ENCODE results near the gene CSNK1A1.
A peak's percentile ranks its signal among the peaks of the same experiment; 100 is the strongest.

The CSNK1A1 gene

DNA sequence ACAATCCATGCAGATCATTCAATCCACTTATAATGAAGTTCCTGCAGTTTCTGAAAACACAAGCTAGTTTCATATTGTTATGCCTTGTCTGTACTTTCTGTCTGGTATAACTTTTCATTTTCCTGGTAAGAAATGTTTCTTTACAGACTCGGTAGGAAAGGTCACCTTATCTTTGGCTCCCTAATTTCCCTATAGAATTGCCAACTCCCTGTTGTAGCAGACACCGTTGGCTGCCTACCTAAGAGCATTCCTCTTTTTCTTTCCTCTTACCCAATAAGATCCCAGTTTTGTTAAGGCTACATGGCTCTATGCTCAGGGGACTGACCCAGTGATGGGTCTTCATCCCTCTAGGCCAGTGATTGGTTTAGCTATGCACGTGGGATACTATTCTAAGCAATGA is 23.9 kb upstream of the CSNK1A1 start:
- no peak for FAIRE-seq
- DNase-seq (ENCODE audit: insufficient read length, low spot score), result no peak

DNA sequence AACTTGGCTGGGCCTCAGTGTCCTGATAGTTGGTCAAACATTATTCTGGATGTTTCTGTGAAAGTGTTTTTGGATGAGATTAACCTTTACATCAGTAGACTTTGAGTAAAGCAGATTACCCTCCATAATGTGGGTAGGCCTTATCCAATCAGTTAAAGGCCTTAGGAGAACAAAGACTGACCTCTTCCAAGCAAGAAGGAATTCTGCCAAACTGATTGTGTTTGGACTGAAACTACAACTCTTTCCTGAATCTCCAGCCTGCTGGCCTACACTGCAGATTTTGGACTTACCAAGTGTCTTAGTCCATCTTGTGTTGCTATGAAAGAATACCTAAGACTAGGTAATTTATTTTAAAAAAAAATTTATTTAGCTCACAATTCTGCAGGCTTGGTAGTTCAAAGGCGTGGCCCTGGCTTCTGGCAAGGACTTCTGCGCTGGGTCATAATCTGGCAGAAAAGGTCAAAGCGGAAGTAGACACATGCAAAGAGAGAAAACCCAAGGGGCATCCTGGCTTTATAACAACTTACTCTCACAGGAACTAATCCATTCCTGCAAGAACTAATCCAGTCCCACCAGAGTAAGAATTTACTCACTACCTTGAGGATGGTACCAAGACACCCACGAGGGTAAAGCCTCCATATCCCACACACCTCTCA is 21.5 kb upstream of the CSNK1A1 start:
- DNase-seq (ENCODE audit: insufficient read length, low spot score) (no peak), FAIRE-seq (no peak)

GRCh38 chr5:149572170-149572569 is 20.9 kb upstream of the CSNK1A1 start:
- DNase-seq (ENCODE audit: insufficient read length, low spot score) (no peak), FAIRE-seq (no peak)

- DNase-seq (ENCODE audit: insufficient read length, low spot score) (no peak), FAIRE-seq (no peak)
Measured at GRCh38 chr5:149567226-149567625, 16.0 kb upstream of the CSNK1A1 start.

- FAIRE-seq, result peak; percentile 65
- DNase-seq (ENCODE audit: insufficient read length, low spot score), result peak; percentile 81
Measured at GRCh38 chr5:149564542-149565140, 13.4 kb upstream of the CSNK1A1 start.

DNA sequence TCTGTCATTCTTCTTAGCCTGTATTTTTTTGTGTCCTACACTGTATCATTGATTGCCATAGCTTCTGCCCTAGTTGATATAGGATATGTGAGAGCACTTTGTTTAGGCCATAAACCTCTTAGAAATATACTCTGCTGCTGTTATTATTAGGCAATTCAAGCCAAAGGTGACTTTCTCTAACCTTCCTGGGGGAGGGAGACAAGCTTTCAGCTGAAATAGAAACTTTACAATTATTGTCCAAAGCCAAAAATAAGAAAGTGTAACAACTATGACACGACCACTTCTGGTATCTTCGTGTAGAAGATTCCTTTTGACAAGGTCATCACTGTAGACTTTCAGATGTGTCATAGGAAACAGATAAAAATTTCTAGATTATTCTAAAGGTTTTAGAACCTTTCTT is 12.2 kb upstream of the CSNK1A1 start:
- FAIRE-seq (no peak), DNase-seq (ENCODE audit: insufficient read length, low spot score) (no peak)

DNA sequence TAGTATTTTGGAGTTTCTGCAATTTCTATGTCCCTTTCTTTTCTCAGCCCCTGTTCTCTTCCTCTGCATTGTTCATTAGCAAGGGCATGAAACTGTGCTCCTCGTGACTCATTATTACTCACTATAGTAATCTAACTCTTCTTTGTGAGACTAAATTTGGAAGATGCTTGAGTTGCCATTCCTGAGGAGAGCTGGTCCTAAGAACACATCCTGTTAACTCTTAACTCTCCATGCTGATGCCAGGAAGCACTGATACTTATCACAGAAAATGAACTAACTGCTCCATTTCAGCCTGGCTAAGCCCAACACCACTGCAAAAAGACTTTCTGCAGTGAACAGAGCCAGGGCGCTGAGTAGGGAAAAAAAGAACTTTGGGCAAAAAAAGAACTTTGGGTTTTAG is 10.6 kb upstream of the CSNK1A1 start:
- DNase-seq (ENCODE audit: insufficient read length, low spot score) (peak; percentile 84), FAIRE-seq (no peak)

DNA sequence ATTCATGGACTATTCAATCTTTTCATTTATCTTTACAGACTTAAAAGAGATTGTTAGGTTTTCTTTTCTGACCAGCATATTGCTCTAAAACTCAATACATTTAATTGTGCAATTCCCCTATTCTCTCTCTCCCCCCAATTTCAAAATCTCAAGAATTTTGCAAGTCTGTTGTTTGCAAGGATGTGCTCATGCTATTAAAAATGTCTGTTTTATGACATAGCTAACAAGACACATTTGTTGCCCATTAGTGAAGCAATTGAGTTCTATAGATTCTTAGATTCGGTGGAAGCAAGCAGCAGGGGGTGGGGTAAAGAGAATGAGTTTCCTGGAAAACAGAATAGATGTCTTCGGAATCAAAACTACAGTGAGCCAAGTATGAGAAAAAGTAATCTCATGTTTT is 8.5 kb upstream of the CSNK1A1 start:
- DNase-seq (ENCODE audit: insufficient read length, low spot score) (no peak), FAIRE-seq (no peak)

GRCh38 chr5:149552553-149553160 is 1.4 kb upstream of the CSNK1A1 start:
- DNase-seq (ENCODE audit: insufficient read length, low spot score), result no peak
- FAIRE-seq, result no peak

DNA sequence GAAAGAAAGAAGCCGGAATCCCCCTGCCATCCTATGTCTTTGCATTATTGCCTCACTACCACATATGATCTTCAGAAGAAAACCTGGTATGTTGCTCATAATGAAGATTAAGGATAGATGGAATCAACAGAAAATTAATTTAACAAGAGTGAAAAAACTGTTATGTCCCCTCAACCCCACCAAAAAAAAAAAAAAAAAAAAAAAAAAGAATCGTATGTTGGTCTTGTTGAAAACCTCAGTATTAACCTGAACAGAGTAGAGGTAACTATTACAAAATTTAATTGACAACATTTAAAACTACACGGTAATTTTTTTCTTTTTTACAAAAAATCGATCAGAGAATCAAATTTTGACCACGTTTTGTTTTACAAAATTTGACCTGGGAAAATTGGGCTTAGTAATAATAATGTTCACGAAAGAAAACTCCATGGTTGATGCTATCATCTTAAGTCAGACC is 827 bp upstream of the CSNK1A1 start:
- no peak for DNase-seq (ENCODE audit: insufficient read length, low spot score)
- FAIRE-seq, result no peak

GRCh38 chr5:149550594-149551226 is 529 bp downstream of the CSNK1A1 start:
- DNase-seq (ENCODE audit: insufficient read length, low spot score) (no peak), FAIRE-seq (no peak)

DNA sequence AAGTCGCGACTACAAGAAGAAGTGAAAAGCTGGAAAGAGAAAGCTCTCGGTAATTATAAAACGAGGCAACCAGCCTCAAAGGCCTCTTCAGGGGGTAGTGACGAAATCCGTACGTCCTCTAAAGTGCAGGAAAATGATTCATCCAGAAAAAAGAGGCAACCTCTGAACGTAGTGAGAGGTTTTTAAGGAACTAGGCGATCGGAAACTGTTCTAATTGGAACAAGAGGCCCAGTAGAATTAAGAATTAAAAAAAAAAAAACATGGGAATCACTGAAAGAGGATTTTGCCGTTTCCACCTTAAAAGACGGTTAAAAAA is 1.0 kb downstream of the CSNK1A1 start:
- FAIRE-seq (no peak), DNase-seq (ENCODE audit: insufficient read length, low spot score) (no peak)

DNA sequence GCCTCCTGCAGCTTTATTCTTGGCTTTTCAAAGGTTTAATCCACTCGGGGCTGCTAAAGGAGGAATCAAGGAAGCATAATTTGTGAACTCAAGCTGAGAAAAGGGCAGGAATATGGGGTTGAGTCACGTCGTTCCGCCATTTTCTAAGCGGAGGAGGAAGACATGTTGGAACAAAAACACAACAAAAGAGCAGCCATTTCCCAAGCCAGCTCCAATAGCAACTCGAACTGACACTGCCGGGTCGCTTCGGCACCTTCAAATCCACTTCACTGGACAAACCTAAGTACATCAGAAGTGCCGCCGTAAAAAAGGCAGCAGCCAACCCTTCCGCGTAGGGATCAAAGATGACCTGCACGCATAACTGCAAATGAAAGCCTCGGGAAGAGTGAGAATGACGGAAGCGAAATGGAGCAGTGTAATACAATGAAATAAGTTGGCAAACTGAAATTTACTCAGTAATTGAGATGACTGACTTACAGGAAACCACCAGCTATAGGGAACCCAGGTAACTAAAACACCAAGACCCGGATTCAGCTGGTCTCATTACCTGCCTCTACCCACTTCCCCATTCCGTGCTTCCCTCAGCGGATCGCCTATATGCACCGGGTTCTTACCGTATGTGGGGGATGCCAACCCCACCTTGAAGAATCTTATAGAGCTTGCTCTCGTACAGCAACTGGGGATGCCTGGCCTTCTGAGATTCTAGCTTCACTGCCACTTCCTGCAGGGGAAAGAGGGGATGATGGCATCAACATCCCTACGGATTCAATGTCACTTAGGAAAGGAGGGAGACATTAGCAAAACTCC is 1.6 kb downstream of the CSNK1A1 start:
- no peak for DNase-seq (ENCODE audit: insufficient read length, low spot score)
- FAIRE-seq, result no peak

- no peak for DNase-seq (ENCODE audit: insufficient read length, low spot score)
- no peak for FAIRE-seq
Measured at GRCh38 chr5:149546974-149547373, 4.3 kb downstream of the CSNK1A1 start.

DNA sequence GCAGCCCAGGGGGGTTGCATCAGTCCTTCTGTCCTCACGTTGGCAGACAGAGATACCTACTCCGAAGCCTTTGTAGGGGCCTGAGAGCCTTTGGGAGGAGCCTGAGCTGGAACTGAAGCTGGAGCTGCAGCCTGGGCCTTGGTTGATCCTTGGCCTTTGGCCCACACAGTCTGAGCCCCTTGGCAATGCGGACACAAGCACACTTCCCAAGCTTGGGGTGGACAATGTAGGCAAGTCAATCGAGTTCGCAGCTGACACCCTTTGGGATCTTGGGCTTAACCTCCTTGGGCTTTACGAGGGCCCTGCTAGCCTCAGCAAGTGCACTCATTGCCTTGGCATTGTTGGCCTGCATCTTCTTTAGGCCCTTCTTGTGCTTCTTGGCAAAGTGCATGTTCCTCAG is 5.9 kb downstream of the CSNK1A1 start:
- FAIRE-seq (no peak), DNase-seq (ENCODE audit: insufficient read length, low spot score) (no peak)

- no peak for FAIRE-seq
- no peak for DNase-seq (ENCODE audit: insufficient read length, low spot score)
Measured at GRCh38 chr5:149544028-149544420, 7.2 kb downstream of the CSNK1A1 start.

- no peak for FAIRE-seq
Measured at GRCh38 chr5:149543361-149544027, 7.7 kb downstream of the CSNK1A1 start.

GRCh38 chr5:149541893-149542292 is 9.3 kb downstream of the CSNK1A1 start:
- no peak for DNase-seq (ENCODE audit: insufficient read length, low spot score)
- no peak for FAIRE-seq

More at GRCh38 chr5:149543361-149544027, 7.7 kb downstream of the CSNK1A1 start:
- DNase-seq (ENCODE audit: insufficient read length, low spot score), result no peak

- FAIRE-seq, result no peak
- no peak for DNase-seq (ENCODE audit: insufficient read length, low spot score)
Measured at GRCh38 chr5:149540089-149540488, 11.2 kb downstream of the CSNK1A1 start.

GRCh38 chr5:149537374-149537975 is 13.8 kb downstream of the CSNK1A1 start:
- DNase-seq (ENCODE audit: insufficient read length, low spot score), result no peak
- no peak for FAIRE-seq
